GM12891 (cell line): ENCODE measurements around the gene IMMP2L.

Source experiments
- DNase-seq: peaks from one replicate; pipeline ENCODE4 v3.0.0; 2011; ENCODE audit warnings: low spot score; ENCODE audit not compliant: insufficient read length
- FAIRE-seq: peaks from 2 replicates; lab custom pipeline; 2011; peaks lifted over from hg19 to GRCh38; lab: Jason Lieb, UNC
- PAX5 ChIP-seq: IDR thresholded peaks from 2 replicates; pipeline ENCODE4 v1.6.1; 2011; ENCODE audit warnings: low read length, moderate library complexity, mild to moderate bottlenecking; ENCODE audit not compliant: insufficient read depth, severe bottlenecking
- POLR2A ChIP-seq: IDR thresholded peaks from 2 replicates; pipeline ENCODE4 v1.6.1; 2011; ENCODE audit warnings: low read depth, low read length, control low read depth
- POLR2AphosphoS5 ChIP-seq: IDR thresholded peaks from 2 replicates; pipeline ENCODE4 v1.6.1; 2011; ENCODE audit warnings: low read depth, low read length, control low read depth
- POU2F2 ChIP-seq: IDR thresholded peaks from 2 replicates; pipeline ENCODE4 v1.6.1; 2011; ENCODE audit warnings: low read depth, mild to moderate bottlenecking, control low read depth, low read length, moderate library complexity
- SPI1 ChIP-seq: IDR thresholded peaks from 2 replicates; pipeline ENCODE4 v1.6.1; 2011; ENCODE audit warnings: low read depth, low read length, control low read depth
- TAF1 ChIP-seq: IDR thresholded peaks from 2 replicates; pipeline ENCODE4 v1.6.1; 2011; ENCODE audit warnings: low read depth, low read length, control low read depth

Gene IMMP2L

GRCh38 chr7:110760341-110760740, 802.0 kb downstream of the IMMP2L start:
- TF ChIP-seq SPI1 = no peak
- no peak for TF ChIP-seq POLR2A
- no peak for TF ChIP-seq POU2F2
- TF ChIP-seq PAX5 = no peak
- TF ChIP-seq TAF1 = no peak
- no peak for TF ChIP-seq POLR2AphosphoS5
- FAIRE-seq (no peak), DNase-seq (no peak)

DNA sequence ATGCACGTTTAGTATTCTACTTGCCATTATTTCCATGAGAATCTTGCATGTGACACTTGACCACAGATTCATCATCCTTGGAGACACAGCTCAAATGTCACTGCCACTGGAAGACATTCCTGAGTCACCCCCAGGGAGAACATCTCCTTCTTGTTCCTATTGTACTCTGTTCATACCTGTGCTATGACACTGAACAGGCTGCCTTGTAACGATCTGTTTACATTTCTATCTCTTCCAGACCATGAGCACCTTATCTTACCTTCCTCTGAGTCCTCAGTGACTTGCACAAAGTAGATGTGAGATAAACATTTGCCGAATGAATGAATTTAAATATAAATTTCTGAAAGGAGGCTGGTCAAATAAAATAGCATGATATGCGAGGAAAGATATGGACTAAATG, 803.2 kb downstream of the IMMP2L start:
- FAIRE-seq (no peak), DNase-seq (no peak)
- TF ChIP-seq POLR2AphosphoS5 (no peak), TAF1 (no peak), PAX5 (no peak), POLR2A (no peak), SPI1 (no peak), POU2F2 (no peak)

DNA sequence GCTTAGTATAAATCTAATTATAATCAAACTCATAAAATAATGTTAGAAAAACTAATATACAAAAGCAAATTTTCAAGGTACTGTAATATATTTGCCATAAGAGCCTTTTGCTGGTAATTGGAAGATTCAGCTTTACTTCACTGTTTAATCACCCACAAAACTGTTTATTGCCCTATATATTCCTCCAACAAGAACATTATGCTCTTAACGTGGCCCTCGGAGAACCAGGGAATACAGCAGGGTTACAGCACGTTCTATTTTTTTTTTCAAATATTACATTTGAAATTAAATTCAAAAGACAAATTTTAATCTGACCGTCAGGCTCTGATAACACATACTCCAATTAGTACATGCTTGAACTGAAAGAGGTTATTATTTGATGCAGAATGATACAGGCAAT, 807.6 kb downstream of the IMMP2L start:
- DNase-seq (no peak), FAIRE-seq (no peak)
- TF ChIP-seq POLR2AphosphoS5 (no peak), SPI1 (no peak), POLR2A (no peak), PAX5 (no peak), POU2F2 (no peak), TAF1 (no peak)

GRCh38 chr7:110750931-110751605, 811.2 kb downstream of the IMMP2L start:
- DNase-seq (no peak), FAIRE-seq (no peak)
- TF ChIP-seq POLR2A = no peak
- no peak for TF ChIP-seq POU2F2
- TF ChIP-seq POLR2AphosphoS5 = no peak
- TF ChIP-seq SPI1 = no peak
- no peak for TF ChIP-seq PAX5
- no peak for TF ChIP-seq TAF1

GRCh38 chr7:110733221-110733620, 829.1 kb downstream of the IMMP2L start:
- DNase-seq = no peak
- TF ChIP-seq POLR2AphosphoS5 (no peak), TAF1 (no peak), SPI1 (no peak), POU2F2 (no peak), PAX5 (no peak), POLR2A (no peak)
- no peak for FAIRE-seq

GRCh38 chr7:110724811-110725210, 837.5 kb downstream of the IMMP2L start:
- FAIRE-seq (no peak), DNase-seq (no peak)
- TF ChIP-seq POU2F2 (no peak), TAF1 (no peak), PAX5 (no peak), POLR2A (no peak), POLR2AphosphoS5 (no peak), SPI1 (no peak)

DNA sequence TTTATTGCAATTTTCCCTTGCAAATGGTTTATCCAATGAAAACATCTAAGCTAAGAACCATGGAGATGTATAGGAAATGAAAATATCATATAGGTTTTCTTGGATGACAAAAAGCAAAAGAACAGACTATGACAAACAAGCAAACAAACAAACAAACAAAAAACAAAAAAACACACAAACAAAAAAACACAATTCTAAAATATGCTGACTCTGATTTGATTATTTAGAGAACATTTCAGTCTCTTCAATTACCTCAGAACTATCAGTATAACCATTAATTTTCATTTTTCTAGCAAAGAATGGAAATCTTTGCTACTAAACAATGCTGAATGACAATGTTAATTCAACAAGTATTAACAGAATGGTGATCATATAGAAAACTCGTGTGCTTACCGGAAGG, 840.9 kb downstream of the IMMP2L start:
- DNase-seq = no peak
- no peak for TF ChIP-seq PAX5
- no peak for TF ChIP-seq TAF1
- no peak for TF ChIP-seq POLR2AphosphoS5
- TF ChIP-seq POLR2A = no peak
- no peak for TF ChIP-seq SPI1
- TF ChIP-seq POU2F2 = no peak
- no peak for FAIRE-seq

DNA sequence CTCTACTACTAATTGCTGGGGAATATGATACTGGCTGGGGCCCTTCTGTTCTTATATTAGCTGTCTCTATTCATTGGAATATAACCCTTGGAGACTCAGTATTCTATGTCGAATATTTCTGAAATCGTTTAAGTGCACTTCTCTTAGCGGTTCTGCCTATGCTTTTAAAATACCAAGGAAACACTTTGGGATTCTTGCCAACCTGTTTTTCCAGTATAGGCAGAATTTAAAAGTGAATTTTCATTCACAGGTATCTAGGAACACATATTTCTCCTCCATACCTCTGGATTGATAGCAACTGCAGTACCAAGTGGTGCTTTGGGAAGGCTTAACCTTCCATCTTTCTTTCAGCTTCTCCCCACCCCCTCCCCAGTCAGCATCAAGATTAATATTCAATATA, 841.7 kb downstream of the IMMP2L start:
- TF ChIP-seq PAX5 (no peak), TAF1 (no peak), POU2F2 (no peak), POLR2AphosphoS5 (no peak), SPI1 (no peak), POLR2A (no peak)
- FAIRE-seq = no peak
- DNase-seq = no peak

GRCh38 chr7:110719741-110720140, 842.6 kb downstream of the IMMP2L start:
- TF ChIP-seq SPI1 = no peak
- no peak for FAIRE-seq
- no peak for DNase-seq

- TF ChIP-seq POLR2A = no peak
- TF ChIP-seq PAX5 = no peak
- no peak for TF ChIP-seq SPI1
- TF ChIP-seq POU2F2 = no peak
- TF ChIP-seq TAF1 = no peak
- TF ChIP-seq POLR2AphosphoS5 = no peak
- FAIRE-seq (no peak), DNase-seq (no peak)
Observed at GRCh38 chr7:110718503-110719205, 843.6 kb downstream of the IMMP2L start.
